ENCODE results near the gene BRPF3. TPM values are rescaled to one million over a fixed set of nuclear protein-coding genes. Genes with fewer than 3 reads are reported as not detected.

The BRPF3 gene
- total and polyA plus RNA-seq, 9 of the 15 experiments (the other 6 are each of a cell fraction or from before 2014, with no cell fraction given), result 2.2 to 19.3 (median 8.0) TPM

GRCh38 chr6:36224918-36225461 lies 28.4 kb downstream of the BRPF3 start (continued):
- TF ChIP-seq RERE (CRISPR knock-in tag; IDR thresholded peaks at IDR 0.05; ENCODE audit: borderline replicate concordance), result no peak
- TF ChIP-seq ESRRA (IDR thresholded peaks at IDR 0.05; ENCODE audit: borderline replicate concordance, low read depth), result 0 out of 2 replicates have a peak, but pooled peaks have one; percentile 16
- no peak for TF ChIP-seq ATF1 (CRISPR knock-in tag; IDR thresholded peaks at IDR 0.05)
- no peak for TF ChIP-seq ATF1 (tag; IDR thresholded peaks at IDR 0.05)
- no peak for TF ChIP-seq BRF2 (IDR thresholded peaks at IDR 0.05; ENCODE audit: borderline replicate concordance, insufficient read depth, insufficient read length)
- no peak for TF ChIP-seq HMGXB4 (CRISPR knock-in tag; IDR thresholded peaks at IDR 0.05)
- no peak for TF ChIP-seq NELFE (IDR thresholded peaks at IDR 0.05; ENCODE audit: insufficient read depth, insufficient read length)
- no peak for TF ChIP-seq ZNF57 (CRISPR knock-in tag; IDR thresholded peaks at IDR 0.05)
- TF ChIP-seq TAF15 (IDR thresholded peaks at IDR 0.05; ENCODE audit: low read depth, low read length), result no peak
- TF ChIP-seq ZNF696 (CRISPR knock-in tag; conservative IDR thresholded peaks at IDR 0.05), result no peak
- TF ChIP-seq ZBTB8A (IDR thresholded peaks at IDR 0.05; ENCODE audit: partially characterized antibody), result no peak
- TF ChIP-seq KAT7 (CRISPR knock-in tag; IDR thresholded peaks at IDR 0.05; ENCODE audit: borderline replicate concordance), result no peak
- no peak for TF ChIP-seq ZNF655 (CRISPR knock-in tag; IDR thresholded peaks at IDR 0.05)
- no peak for TF ChIP-seq MXI1 (IDR thresholded peaks at IDR 0.05; ENCODE audit: low read depth, low read length)
- no peak for TF ChIP-seq SNRNP70 (optimal IDR thresholded peaks at IDR 0.05; ENCODE audit: low read depth, low read length)
- no peak for TF ChIP-seq GTF2F1 (IDR thresholded peaks at IDR 0.05; ENCODE audit: low read depth, low read length)
- TF ChIP-seq ELF4 (CRISPR knock-in tag; IDR thresholded peaks at IDR 0.05), result no peak
- TF ChIP-seq CBFA2T2 (conservative IDR thresholded peaks at IDR 0.05), result no peak
- peak; percentile 68 for TF ChIP-seq SMAD4 (CRISPR knock-in tag; conservative IDR thresholded peaks at IDR 0.05)
- TF ChIP-seq KLF10 (CRISPR knock-in tag; IDR thresholded peaks at IDR 0.05), result no peak
